Neural progenitor cell (in vitro differentiated cells): ENCODE data around the gene FAM174B. TPM values are rescaled to one million over a fixed set of nuclear protein-coding genes. Genes with fewer than 3 reads are reported as not detected.
A peak's percentile ranks its signal among the peaks of the same experiment; 100 is the strongest.

Experiments
- DNase-seq: peaks from one replicate; pipeline ENCODE4 v3.0.0-alpha.2; 2016; ENCODE audit warnings: low spot score
- H2AFZ ChIP-seq: fragments of 200-600 bp; sonication (generic); replicated peaks from 2 replicates; pipeline ENCODE4 v1.6.1; 2016; ENCODE audit warnings: antibody characterized with exemption
- H3F3A ChIP-seq: fragments of 200-600 bp; sonication (generic); 2 replicates; pipeline ENCODE4 v1.6.1; 2016; ENCODE audit warnings: antibody characterized with exemption, low read depth
- H3K27ac ChIP-seq: fragments of 200-600 bp; sonication (generic); 2 replicates; pipeline ENCODE4 v1.5.1; 2016; ENCODE audit warnings: mild to moderate bottlenecking
- H3K27me3 ChIP-seq: fragments of 200-600 bp; sonication (generic); 2 replicates; pipeline ENCODE4 v1.6.1; 2016; ENCODE audit warnings: mild to moderate bottlenecking, moderate library complexity
- H3K36me3 ChIP-seq: fragments of 200-600 bp; sonication (generic); 2 replicates; pipeline ENCODE4 v1.5.1; 2016
- H3K4me1 ChIP-seq: fragments of 200-600 bp; sonication (generic); 2 replicates; pipeline ENCODE4 v1.6.1; 2016; ENCODE audit warnings: mixed run types
- H3K4me2 ChIP-seq: fragments of 200-600 bp; sonication (generic); 2 replicates; pipeline ENCODE4 v1.6.1; 2016
- H3K4me3 ChIP-seq: fragments of 200-600 bp; sonication (generic); 2 replicates; pipeline ENCODE4 v1.5.1; 2016
- H3K79me2 ChIP-seq: fragments of 200-600 bp; sonication (generic); 2 replicates; pipeline ENCODE4 v1.6.1; 2016; ENCODE audit warnings: low read depth
- H3K9ac ChIP-seq: fragments of 200-600 bp; sonication (generic); 2 replicates; pipeline ENCODE4 v1.6.1; 2016
- H3K9me3 ChIP-seq: fragments of 200-600 bp; sonication (generic); 2 replicates; pipeline ENCODE4 v1.5.1; 2016; ENCODE audit warnings: low read depth
- H4K20me1 ChIP-seq: fragments of 200-600 bp; sonication (generic); 2 replicates; pipeline ENCODE4 v1.6.1; 2016; ENCODE audit warnings: low read depth
- H3K27ac Mint-ChIP-seq: 3 replicates; pipeline ENCODE4 v1.8.0; 2021; ENCODE audit warnings: mixed read lengths
- H3K27me3 Mint-ChIP-seq: 2 replicates; pipeline ENCODE4 v1.8.0; 2022; ENCODE audit warnings: low read depth, mild to moderate bottlenecking, inconsistent platforms, moderate library complexity, mixed read lengths; ENCODE audit not compliant: insufficient read depth
- H3K36me3 Mint-ChIP-seq: 3 replicates; pipeline ENCODE4 v1.8.0; 2021; ENCODE audit warnings: mixed read lengths
- H3K4me1 Mint-ChIP-seq: 3 replicates; pipeline ENCODE4 v1.8.0; 2021; ENCODE audit warnings: mixed read lengths
- H3K4me3 Mint-ChIP-seq: 3 replicates; pipeline ENCODE4 v1.8.0; 2021; ENCODE audit warnings: mild to moderate bottlenecking, moderate library complexity, mixed read lengths
- H3K9me3 Mint-ChIP-seq: 3 replicates; pipeline ENCODE4 v1.8.0; 2020; ENCODE audit warnings: mixed read lengths
- CTCF ChIP-seq: fragments of 200-600 bp; sonication (generic); IDR thresholded peaks from 2 replicates; pipeline ENCODE4 v1.5.1; 2017; ENCODE audit warnings: antibody characterized with exemption, mild to moderate bottlenecking
- EZH2 ChIP-seq: fragments of 200-600 bp; sonication (generic); IDR thresholded peaks from 2 replicates; pipeline ENCODE4 v1.6.1; 2017; ENCODE audit warnings: antibody characterized with exemption, mild to moderate bottlenecking, moderate library complexity
- EZH2phosphoT487 ChIP-seq: fragments of 200-600 bp; sonication (generic); IDR thresholded peaks from 2 replicates; pipeline ENCODE4 v1.6.1; 2017; ENCODE audit warnings: antibody characterized with exemption
- total RNA-seq: library from RNA; depleted of rRNA; stranded (reverse); fragments of >200 nt; gene quantifications from 2 replicates; pipeline ENCODE4 v1.2.3, GENCODE V29; 2015; ENCODE audit warnings: low replicate concordance

The FAM174B gene
- total RNA-seq, 1 donor from 2014 or later, result 8.6 TPM

- peaks cover 11% of the 10 kb centered on the region for H3K9me3 Mint-ChIP-seq
- DNase-seq, result no peak
- H3K27me3 Mint-ChIP-seq, result no peaks in the 10 kb centered on the region
- Histone ChIP-seq H3K36me3 (no peaks in the 10 kb centered on the region), H4K20me1 (no peaks in the 10 kb centered on the region), H3K4me1 (peaks cover 21% of the 10 kb centered on the region), H3F3A (peaks cover 10% of the 10 kb centered on the region), H3K27ac (no peak overlapping the region), H3K4me3 (no peak overlapping the region), H2AFZ (no peak overlapping the region), H3K9ac (no peak overlapping the region), H3K27me3 (no peaks in the 10 kb centered on the region), H3K9me3 (no peaks in the 10 kb centered on the region), H3K79me2 (no peaks in the 10 kb centered on the region), H3K4me2 (no peak overlapping the region)
- peaks cover 16% of the 10 kb centered on the region for H3K36me3 Mint-ChIP-seq
- H3K27ac Mint-ChIP-seq, result no peak overlapping the region
- no peak for TF ChIP-seq CTCF
- TF ChIP-seq EZH2phosphoT487, result no peak
- TF ChIP-seq EZH2, result no peak
- H3K4me3 Mint-ChIP-seq, result no peak overlapping the region
- peaks cover 25% of the 10 kb centered on the region for H3K4me1 Mint-ChIP-seq
Observed at GRCh38 chr15:92627014-92627413, 28.6 kb downstream of the FAM174B start.

GRCh38 chr15:92625251-92625980 is 30.2 kb downstream of the FAM174B start:
- peaks cover 16% of the 10 kb centered on the region for H3K36me3 Mint-ChIP-seq
- Histone ChIP-seq H3K9ac (no peak overlapping the region), H3K9me3 (no peaks in the 10 kb centered on the region), H3K36me3 (no peaks in the 10 kb centered on the region), H3F3A (peaks cover 2% of the 10 kb centered on the region), H3K4me1 (peaks cover 21% of the 10 kb centered on the region), H3K79me2 (no peaks in the 10 kb centered on the region), H3K27ac (peak overlapping the region; percentile 50), H3K27me3 (no peaks in the 10 kb centered on the region), H3K4me3 (no peak overlapping the region), H4K20me1 (no peaks in the 10 kb centered on the region), H3K4me2 (no peak overlapping the region), H2AFZ (no peak overlapping the region)
- DNase-seq, result no peak
- H3K4me3 Mint-ChIP-seq, result peak overlapping the region; percentile 8
- no peaks in the 10 kb centered on the region for H3K27me3 Mint-ChIP-seq
- peaks cover 9% of the 10 kb centered on the region for H3K9me3 Mint-ChIP-seq
- H3K27ac Mint-ChIP-seq, result peak overlapping the region; percentile 95
- TF ChIP-seq EZH2, result no peak
- no peak for TF ChIP-seq CTCF
- TF ChIP-seq EZH2phosphoT487, result no peak
- peaks cover 25% of the 10 kb centered on the region for H3K4me1 Mint-ChIP-seq

GRCh38 chr15:92624401-92624991 is 31.1 kb downstream of the FAM174B start:
- Histone ChIP-seq H2AFZ (peak overlapping the region; percentile 61), H3K27ac (peak overlapping the region; percentile 50), H3K9ac (no peak overlapping the region), H3K4me3 (no peak overlapping the region), H3K36me3 (no peaks in the 10 kb centered on the region), H3K9me3 (no peaks in the 10 kb centered on the region), H4K20me1 (no peaks in the 10 kb centered on the region), H3K27me3 (no peaks in the 10 kb centered on the region), H3F3A (no peaks in the 10 kb centered on the region), H3K4me1 (peaks cover 21% of the 10 kb centered on the region), H3K79me2 (no peaks in the 10 kb centered on the region), H3K4me2 (peak overlapping the region; percentile 10)
- peak overlapping the region; percentile 27 for H3K27ac Mint-ChIP-seq
- DNase-seq, result peak; percentile 24
- H3K4me3 Mint-ChIP-seq, result no peak overlapping the region
- H3K4me1 Mint-ChIP-seq, result peaks cover 25% of the 10 kb centered on the region
- peaks cover 9% of the 10 kb centered on the region for H3K9me3 Mint-ChIP-seq
- H3K27me3 Mint-ChIP-seq, result no peaks in the 10 kb centered on the region
- TF ChIP-seq EZH2phosphoT487, result no peak
- peaks cover 10% of the 10 kb centered on the region for H3K36me3 Mint-ChIP-seq

GRCh38 chr15:92623435-92623834 is 32.1 kb downstream of the FAM174B start:
- peaks cover 9% of the 10 kb centered on the region for H3K9me3 Mint-ChIP-seq

More at GRCh38 chr15:92623435-92623834, 32.1 kb downstream of the FAM174B start:
- TF ChIP-seq EZH2, result no peak
- no peak for TF ChIP-seq EZH2phosphoT487
- TF ChIP-seq CTCF, result no peak
- no peaks in the 10 kb centered on the region for H3F3A ChIP-seq
- H3K4me1 ChIP-seq, result peaks cover 21% of the 10 kb centered on the region
- no peaks in the 10 kb centered on the region for H4K20me1 ChIP-seq
- no peak overlapping the region for H2AFZ ChIP-seq
- H3K9ac ChIP-seq, result no peak overlapping the region
- no peak overlapping the region for H3K27ac ChIP-seq
- no peak overlapping the region for H3K4me3 ChIP-seq
- H3K4me1 Mint-ChIP-seq, result peaks cover 25% of the 10 kb centered on the region
- H3K36me3 Mint-ChIP-seq, result peaks cover 10% of the 10 kb centered on the region
- H3K79me2 ChIP-seq, result no peaks in the 10 kb centered on the region
- H3K9me3 ChIP-seq, result no peaks in the 10 kb centered on the region
- no peak for DNase-seq
- H3K36me3 ChIP-seq, result no peaks in the 10 kb centered on the region
- no peak overlapping the region for H3K4me2 ChIP-seq
- H3K4me3 Mint-ChIP-seq, result no peak overlapping the region
- H3K27ac Mint-ChIP-seq, result peak overlapping the region; percentile 11
- no peaks in the 10 kb centered on the region for H3K27me3 ChIP-seq
- no peaks in the 10 kb centered on the region for H3K27me3 Mint-ChIP-seq
